HL-60 (cell line): Measurements from ENCODE around the gene DOCK1.

Experiments used
- DNase-seq, 2 experiments: peaks; one replicate each; pipeline ENCODE4 v3.0.0-alpha.2; 2010 to 2020; ENCODE audit warnings: low read depth in 1 of 2, low spot score in 1 of 2
- H3K27ac ChIP-seq: fragments of 250-450 bp; sonication (Bioruptor Pico); replicated peaks from 2 replicates; pipeline ENCODE4 v1.5.1; 2020; ENCODE audit warnings: mild to moderate bottlenecking, moderate library complexity
- H3K27me3 ChIP-seq: fragments of 250-450 bp; sonication (Bioruptor Pico); 2 replicates; pipeline ENCODE4 v1.5.1; 2021; ENCODE audit warnings: mild to moderate bottlenecking, moderate library complexity; ENCODE audit not compliant: insufficient read depth, poor library complexity, severe bottlenecking
- H3K4me3 ChIP-seq: replicated peaks from 2 replicates; pipeline ENCODE4 v1.5.1; 2011; ENCODE audit warnings: mild to moderate bottlenecking, control low read depth, low read length; ENCODE audit not compliant: insufficient read depth
- CTCF ChIP-seq: IDR thresholded peaks from one replicate; pipeline ENCODE4 v1.5.1; 2011; ENCODE audit warnings: low read length, control low read depth, inconsistent platforms; ENCODE audit not compliant: insufficient read depth
- GABPA ChIP-seq: IDR thresholded peaks from 2 replicates; pipeline ENCODE4 v1.6.1; 2012; ENCODE audit warnings: low read depth
- POLR2AphosphoS5 ChIP-seq: IDR thresholded peaks from 2 replicates; pipeline ENCODE4 v1.6.1; 2012; ENCODE audit warnings: low read depth
- REST ChIP-seq: IDR thresholded peaks from 2 replicates; pipeline ENCODE4 v1.6.1; 2012; ENCODE audit warnings: low read depth; ENCODE audit not compliant: insufficient replicate concordance
- SPI1 ChIP-seq: IDR thresholded peaks from 2 replicates; pipeline ENCODE4 v1.6.1; 2012; ENCODE audit warnings: low read depth, mild to moderate bottlenecking, borderline replicate concordance

DOCK1 gene

GRCh38 chr10:126868371-126868770, 36.9 kb upstream of the DOCK1 start:
- Histone ChIP-seq H3K27me3 (no peaks in the 10 kb centered on the region), H3K27ac (no peak overlapping the region), H3K4me3 (no peak overlapping the region)
- DNase-seq, result no peak
- no peak for TF ChIP-seq CTCF
- TF ChIP-seq SPI1, result no peak
- TF ChIP-seq POLR2AphosphoS5, result no peak
- TF ChIP-seq GABPA, result no peak
- no peak for TF ChIP-seq REST

GRCh38 chr10:126872135-126872534, 33.1 kb upstream of the DOCK1 start:
- TF ChIP-seq SPI1 (no peak), POLR2AphosphoS5 (no peak), GABPA (no peak), REST (no peak), CTCF (no peak)
- DNase-seq, result no peak
- Histone ChIP-seq H3K27ac (no peak overlapping the region), H3K4me3 (no peak overlapping the region), H3K27me3 (no peaks in the 10 kb centered on the region)

- no peaks in the 10 kb centered on the region for H3K27me3 ChIP-seq
- no peak for TF ChIP-seq GABPA
- no peak for TF ChIP-seq SPI1
- TF ChIP-seq REST, result no peak
- TF ChIP-seq CTCF, result no peak
- no peak for TF ChIP-seq POLR2AphosphoS5
- no peak for DNase-seq
- H3K27ac ChIP-seq, result no peak overlapping the region
- H3K4me3 ChIP-seq, result no peak overlapping the region
Measured at GRCh38 chr10:126872768-126873167, 32.5 kb upstream of the DOCK1 start.
